Measurements from ENCODE around the gene SMS. TPM values are rescaled to one million over a fixed set of nuclear protein-coding genes. Genes with fewer than 3 reads are reported as not detected.

SMS gene
- total RNA-seq, 1 donor from 2014 or later: 161 TPM

DNA sequence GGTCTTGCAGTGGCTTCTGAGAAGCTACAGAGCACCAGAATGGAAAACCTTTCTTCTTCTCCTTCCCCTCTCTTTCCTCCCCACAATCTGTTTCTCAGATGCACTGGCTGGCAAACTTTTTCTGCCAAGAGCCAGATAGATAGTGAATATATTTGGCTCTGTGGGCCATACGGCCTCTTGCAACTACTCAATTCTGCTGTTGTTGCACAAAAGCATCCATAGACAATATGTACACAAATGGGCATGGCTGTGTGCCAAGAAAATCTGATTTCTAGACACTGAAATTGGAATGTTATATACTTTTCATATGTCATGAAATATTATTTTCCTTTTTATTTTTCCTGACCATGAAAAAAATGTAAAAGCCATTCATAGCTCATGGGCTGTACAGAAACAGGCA is 94.7 kb downstream of the SMS start:
- no peak overlapping the region for H3K27ac Mint-ChIP-seq (ENCODE audit: unreplicated experiment)
- H3K4me1 Mint-ChIP-seq (ENCODE audit: unreplicated experiment): peaks cover 3% of the 10 kb centered on the region
- H3K9me3 Mint-ChIP-seq (ENCODE audit: unreplicated experiment): no peaks in the 10 kb centered on the region
- no peak for DNase-seq (ENCODE audit: low spot score)
- no peaks in the 10 kb centered on the region for H3K27me3 Mint-ChIP-seq (ENCODE audit: unreplicated experiment)
- H3K36me3 Mint-ChIP-seq (ENCODE audit: low read depth, unreplicated experiment): no peaks in the 10 kb centered on the region
- no peak overlapping the region for H3K4me3 Mint-ChIP-seq (ENCODE audit: unreplicated experiment)
- TF ChIP-seq CTCF (IDR thresholded peaks at IDR 0.05; ENCODE audit: unreplicated experiment): no peak

DNA sequence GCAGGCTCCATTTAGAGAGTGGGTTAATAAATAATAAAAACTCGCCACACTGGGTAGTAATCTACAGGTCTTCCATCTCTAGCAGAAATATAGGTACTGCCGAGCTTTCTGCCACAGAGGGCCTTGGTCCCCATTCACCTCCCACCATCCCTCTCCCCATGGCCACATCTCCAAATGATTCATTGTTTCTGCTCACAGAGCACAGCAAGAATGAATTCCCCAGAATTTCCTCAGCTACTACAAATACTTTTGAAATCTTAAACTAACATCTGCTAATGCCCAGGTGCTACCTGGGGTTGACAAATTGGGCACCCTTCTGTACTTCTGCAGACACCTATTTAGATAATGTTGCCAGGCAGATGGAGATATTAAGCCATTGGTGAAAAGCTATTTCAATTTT is 96.7 kb downstream of the SMS start:
- H3K36me3 Mint-ChIP-seq (ENCODE audit: low read depth, unreplicated experiment): no peaks in the 10 kb centered on the region
- no peaks in the 10 kb centered on the region for H3K9me3 Mint-ChIP-seq (ENCODE audit: unreplicated experiment)
- H3K27me3 Mint-ChIP-seq (ENCODE audit: unreplicated experiment): no peaks in the 10 kb centered on the region
- no peak overlapping the region for H3K27ac Mint-ChIP-seq (ENCODE audit: unreplicated experiment)
- no peak for DNase-seq (ENCODE audit: low spot score)
- no peak for TF ChIP-seq CTCF (IDR thresholded peaks at IDR 0.05; ENCODE audit: unreplicated experiment)
- peaks cover 3% of the 10 kb centered on the region for H3K4me1 Mint-ChIP-seq (ENCODE audit: unreplicated experiment)
- H3K4me3 Mint-ChIP-seq (ENCODE audit: unreplicated experiment): no peak overlapping the region

DNA sequence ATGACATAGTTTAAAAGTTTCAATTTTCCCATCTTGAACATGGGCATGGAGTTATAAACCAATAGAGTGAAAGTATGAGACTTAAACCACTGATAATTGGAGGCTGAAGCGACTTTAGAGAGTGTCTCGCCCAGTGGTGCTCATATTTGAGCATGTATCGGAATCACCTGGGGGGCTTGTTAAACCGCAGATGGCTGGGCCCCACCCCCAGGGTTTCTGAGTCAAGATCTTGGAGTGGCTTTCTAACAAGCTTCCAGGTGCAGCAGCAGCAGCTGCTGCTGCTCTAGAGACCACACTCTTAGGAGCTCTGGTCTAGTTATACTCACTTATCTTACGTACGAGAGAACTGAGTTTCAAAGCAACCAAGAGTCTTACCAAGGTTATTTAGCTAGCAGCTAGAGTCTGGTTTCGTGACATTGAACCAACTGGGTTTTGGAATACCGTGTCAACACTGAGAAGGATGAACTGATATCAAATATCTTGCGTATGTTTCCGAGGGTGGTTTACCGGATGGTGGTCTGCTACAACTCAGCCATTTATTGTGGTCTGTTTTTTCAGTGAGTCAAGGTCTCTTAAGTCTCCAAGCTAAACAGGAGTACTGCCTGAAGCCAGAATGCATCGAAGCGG is 97.5 kb downstream of the SMS start:
- Mint-ChIP-seq H3K4me3 (ENCODE audit: unreplicated experiment) (no peak overlapping the region), H3K4me1 (ENCODE audit: unreplicated experiment) (peaks cover 3% of the 10 kb centered on the region), H3K9me3 (ENCODE audit: unreplicated experiment) (no peaks in the 10 kb centered on the region), H3K27me3 (ENCODE audit: unreplicated experiment) (no peaks in the 10 kb centered on the region), H3K36me3 (ENCODE audit: low read depth, unreplicated experiment) (no peaks in the 10 kb centered on the region), H3K27ac (ENCODE audit: unreplicated experiment) (no peak overlapping the region)
- no peak for DNase-seq (ENCODE audit: low spot score)
- no peak for TF ChIP-seq CTCF (IDR thresholded peaks at IDR 0.05; ENCODE audit: unreplicated experiment)

GRCh38 chrX:22039541-22039940 is 99.0 kb downstream of the SMS start:
- no peaks in the 10 kb centered on the region for H3K9me3 Mint-ChIP-seq (ENCODE audit: unreplicated experiment)
- no peak overlapping the region for H3K27ac Mint-ChIP-seq (ENCODE audit: unreplicated experiment)
- no peak for TF ChIP-seq CTCF (IDR thresholded peaks at IDR 0.05; ENCODE audit: unreplicated experiment)
- no peaks in the 10 kb centered on the region for H3K27me3 Mint-ChIP-seq (ENCODE audit: unreplicated experiment)
- no peaks in the 10 kb centered on the region for H3K36me3 Mint-ChIP-seq (ENCODE audit: low read depth, unreplicated experiment)
- H3K4me3 Mint-ChIP-seq (ENCODE audit: unreplicated experiment): no peak overlapping the region
- no peak for DNase-seq (ENCODE audit: low spot score)
- peaks cover 3% of the 10 kb centered on the region for H3K4me1 Mint-ChIP-seq (ENCODE audit: unreplicated experiment)

DNA sequence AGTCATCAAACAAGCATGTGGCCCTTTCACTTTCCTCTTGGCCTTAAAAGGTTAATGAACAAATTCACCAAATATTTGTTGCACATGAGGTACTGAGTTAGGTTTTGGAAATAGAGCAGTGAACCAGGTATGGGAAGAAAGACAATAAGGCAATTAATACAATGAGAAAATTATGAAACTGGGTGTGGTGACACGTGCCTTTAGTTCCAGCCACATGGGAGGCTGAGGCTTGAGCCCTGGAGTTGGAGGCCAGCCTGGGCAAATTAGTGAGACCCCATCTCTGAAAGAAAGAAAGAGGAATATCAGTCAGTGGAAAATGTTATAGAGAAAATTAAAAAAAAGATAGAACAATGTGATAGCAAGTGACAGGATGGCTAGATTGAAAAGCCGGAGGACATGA is 99.7 kb downstream of the SMS start:
- DNase-seq (ENCODE audit: low spot score): no peak
- H3K27ac Mint-ChIP-seq (ENCODE audit: unreplicated experiment): no peak overlapping the region
- H3K9me3 Mint-ChIP-seq (ENCODE audit: unreplicated experiment): no peaks in the 10 kb centered on the region

More for the DNA sequence above, 99.7 kb downstream of the SMS start:
- H3K4me1 Mint-ChIP-seq (ENCODE audit: unreplicated experiment): peaks cover 3% of the 10 kb centered on the region
- H3K36me3 Mint-ChIP-seq (ENCODE audit: low read depth, unreplicated experiment): no peaks in the 10 kb centered on the region
- H3K4me3 Mint-ChIP-seq (ENCODE audit: unreplicated experiment): no peak overlapping the region
- no peak for TF ChIP-seq CTCF (IDR thresholded peaks at IDR 0.05; ENCODE audit: unreplicated experiment)
- no peaks in the 10 kb centered on the region for H3K27me3 Mint-ChIP-seq (ENCODE audit: unreplicated experiment)

Measured in endothelial cell (in vitro differentiated cells).